Pons (tissue), 1 donor: ENCODE measurements around the gene ARPC1A.
A peak's percentile ranks its signal among the peaks of the same experiment; 100 is the strongest.
"Not testable (repeated sequence)": the region's sequence is repeated elsewhere in the genome, so short reads cannot be mapped to it uniquely, and the experiment has no call there.

Source experiments
- DNase-seq: peaks from one replicate; pipeline ENCODE4 v3.0.0-alpha.2; 2016; ENCODE audit warnings: low spot score

Gene ARPC1A

DNA sequence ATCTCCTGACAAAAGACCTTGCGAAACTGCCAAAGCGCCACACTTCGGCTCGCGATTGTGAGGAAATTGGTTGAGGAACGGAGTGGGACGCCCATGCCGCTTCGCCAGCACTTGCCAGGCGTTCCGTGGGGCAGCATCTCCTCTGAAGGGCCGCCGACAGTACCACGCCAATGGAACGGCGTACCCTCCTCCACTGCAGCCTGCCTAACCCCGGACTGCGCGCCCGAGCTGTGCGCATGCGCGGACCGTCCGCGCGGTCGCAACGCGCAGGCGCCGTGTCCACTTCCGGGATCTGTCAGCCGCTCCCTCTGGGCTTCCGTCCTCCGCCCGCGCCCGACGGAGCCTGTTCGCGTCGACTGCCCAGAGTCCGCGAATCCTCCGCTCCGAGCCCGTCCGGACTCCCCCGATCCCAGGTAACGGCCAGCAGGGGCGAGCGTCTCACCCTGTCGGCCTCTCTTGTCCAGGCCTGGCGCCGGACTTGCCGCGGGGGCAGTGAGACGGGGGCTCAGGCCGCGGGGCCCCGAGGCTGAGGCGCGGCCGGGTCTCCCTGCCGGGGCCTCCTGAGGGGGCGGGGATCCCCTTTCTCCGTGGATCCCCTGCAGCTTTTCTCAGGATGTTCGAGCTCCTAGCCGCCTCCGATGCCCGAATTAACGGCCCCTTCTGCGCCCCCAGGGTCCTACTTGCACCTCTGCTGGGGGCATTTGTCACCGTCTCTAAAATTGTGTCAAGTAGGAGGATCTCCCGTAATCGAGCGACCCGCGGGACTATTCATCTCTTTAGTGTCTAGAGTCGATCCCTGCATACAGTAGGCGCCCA is at the start of gene ARPC1A:
Gene ARPC1A (plus strand): TSS at position 307 of the 816 bp plus-strand sequence. CDS start 7,456 bp downstream, outside the sequence.
- peak; percentile 78 for DNase-seq

DNA sequence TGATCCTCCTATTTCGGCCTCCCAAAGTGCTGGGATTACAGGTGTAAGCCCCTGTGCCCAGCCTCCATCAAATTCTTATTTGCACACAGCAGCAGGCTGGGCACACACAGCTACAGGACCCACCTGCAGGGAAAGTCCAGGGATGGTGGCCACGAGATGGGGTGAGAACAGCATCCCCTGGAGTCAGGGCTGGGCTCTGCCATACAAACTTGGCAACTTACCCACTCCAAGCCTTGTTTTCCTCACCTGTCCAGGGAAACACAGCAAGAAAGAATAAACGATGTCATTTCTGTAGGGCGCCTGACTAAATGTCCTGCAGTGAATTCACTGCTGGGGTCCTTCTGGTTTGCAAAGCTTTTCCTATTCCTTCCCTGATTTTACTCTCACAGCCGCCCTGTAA is 47.5 kb upstream of the ARPC1A start:
- DNase-seq = no peak

DNA sequence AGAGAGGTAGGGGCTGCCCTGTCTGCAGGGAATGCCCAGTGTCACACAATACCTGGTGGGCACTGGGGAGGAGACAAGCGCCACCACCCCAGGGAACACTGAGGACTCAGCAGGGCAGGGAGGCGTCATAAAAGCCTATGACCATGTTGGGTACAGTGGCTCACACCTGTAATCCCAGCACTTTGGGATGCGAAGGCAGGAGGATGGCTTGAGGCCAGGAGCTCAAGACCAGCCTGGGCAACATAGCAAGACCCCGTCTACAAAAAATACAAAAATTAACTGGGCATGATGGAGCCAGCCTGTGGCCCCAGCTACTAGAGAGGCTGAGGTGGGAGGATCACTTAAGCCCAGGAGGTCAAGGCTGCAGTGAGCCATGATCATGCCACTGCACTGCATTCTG is 41.5 kb upstream of the ARPC1A start:
- DNase-seq = not testable (repeated sequence)

DNA sequence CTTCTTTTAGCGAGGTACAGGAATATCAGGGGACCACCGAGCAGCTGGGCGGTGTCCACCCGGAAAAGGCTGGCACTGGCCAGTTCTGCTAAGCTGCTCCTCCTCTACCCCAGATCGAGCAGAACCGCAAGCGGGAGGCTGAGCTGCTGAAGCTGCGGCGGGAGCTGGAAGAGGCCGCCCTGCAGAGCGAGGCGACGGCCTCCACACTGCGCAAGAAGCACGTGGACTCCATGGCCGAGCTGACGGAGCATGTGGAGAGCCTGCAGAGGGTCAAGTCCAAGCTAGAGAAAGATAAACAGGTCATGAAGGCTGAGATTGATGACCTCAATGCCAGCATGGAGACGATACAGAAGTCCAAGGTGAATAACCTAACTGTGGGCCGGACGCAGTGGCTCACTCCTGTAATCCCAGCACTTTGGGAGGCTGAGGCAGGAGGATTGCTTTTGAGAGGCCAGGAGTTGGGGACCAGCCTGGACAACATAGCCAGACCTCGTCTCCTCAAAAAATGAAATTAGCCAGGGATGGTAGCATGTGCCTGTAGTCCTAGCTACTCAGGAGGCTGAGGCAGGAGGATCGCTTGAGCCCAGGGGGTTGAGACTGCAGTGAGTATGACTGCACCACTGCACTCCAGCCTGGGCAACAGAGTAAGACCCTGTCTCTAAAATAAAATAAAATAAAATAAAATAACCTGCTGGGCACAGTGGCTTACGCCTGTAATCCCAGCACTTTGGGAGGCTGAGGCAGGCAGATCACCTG is 37.7 kb upstream of the ARPC1A start:
- DNase-seq = no peak

GRCh38 chr7:99289185-99289584 is 36.5 kb upstream of the ARPC1A start:
- DNase-seq = no peak

GRCh38 chr7:99290148-99290547 is 35.5 kb upstream of the ARPC1A start:
- DNase-seq = not testable (repeated sequence)

GRCh38 chr7:99290980-99291607 is 34.6 kb upstream of the ARPC1A start:
- no peak for DNase-seq

DNA sequence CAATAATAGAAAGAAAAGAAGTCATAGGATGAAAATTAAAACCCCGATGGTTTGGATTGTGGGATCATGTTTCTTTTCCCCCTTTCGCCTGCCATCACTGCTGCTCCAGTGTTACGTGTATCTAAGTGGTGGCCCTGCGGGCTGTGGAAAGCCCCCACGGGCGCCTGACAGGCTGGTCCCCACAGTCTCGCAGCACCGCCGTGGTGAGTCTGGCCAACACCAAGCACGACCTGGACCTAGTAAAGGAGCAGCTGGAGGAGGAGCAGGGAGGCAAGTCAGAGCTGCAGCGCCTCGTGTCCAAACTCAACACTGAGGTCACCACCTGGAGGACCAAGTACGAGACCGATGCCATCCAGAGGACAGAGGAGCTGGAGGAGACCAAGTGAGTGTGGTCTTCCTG is 33.6 kb upstream of the ARPC1A start:
- no peak for DNase-seq

DNA sequence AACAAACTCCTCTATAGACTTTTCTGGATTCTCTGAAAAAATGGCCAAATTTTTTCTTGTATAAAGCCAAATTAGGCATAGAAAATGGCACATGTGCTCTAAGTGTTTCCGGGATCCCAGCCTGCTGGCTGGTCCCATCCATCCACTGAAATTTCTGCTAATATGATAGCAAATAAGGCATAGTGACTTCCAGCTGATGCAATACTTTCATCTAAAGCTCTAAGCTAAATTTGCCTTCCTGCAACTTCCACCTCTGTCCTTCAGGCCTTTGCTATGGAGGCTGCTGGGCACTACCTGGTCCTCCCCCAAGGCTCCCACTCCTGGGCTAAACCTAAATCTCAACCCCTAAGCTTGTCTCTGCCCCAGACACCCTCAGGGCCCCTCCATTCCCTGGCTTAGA is 32.5 kb upstream of the ARPC1A start:
- no peak for DNase-seq

- no peak for DNase-seq
Observed at GRCh38 chr7:99293650-99294049, 32.0 kb upstream of the ARPC1A start.

GRCh38 chr7:99296471-99296870 is 29.2 kb upstream of the ARPC1A start:
- DNase-seq = no peak

GRCh38 chr7:99301496-99301895 is 24.2 kb upstream of the ARPC1A start:
- no peak for DNase-seq

- DNase-seq = peak; percentile 42
Observed at GRCh38 chr7:99305473-99306260, 20.0 kb upstream of the ARPC1A start.

DNA sequence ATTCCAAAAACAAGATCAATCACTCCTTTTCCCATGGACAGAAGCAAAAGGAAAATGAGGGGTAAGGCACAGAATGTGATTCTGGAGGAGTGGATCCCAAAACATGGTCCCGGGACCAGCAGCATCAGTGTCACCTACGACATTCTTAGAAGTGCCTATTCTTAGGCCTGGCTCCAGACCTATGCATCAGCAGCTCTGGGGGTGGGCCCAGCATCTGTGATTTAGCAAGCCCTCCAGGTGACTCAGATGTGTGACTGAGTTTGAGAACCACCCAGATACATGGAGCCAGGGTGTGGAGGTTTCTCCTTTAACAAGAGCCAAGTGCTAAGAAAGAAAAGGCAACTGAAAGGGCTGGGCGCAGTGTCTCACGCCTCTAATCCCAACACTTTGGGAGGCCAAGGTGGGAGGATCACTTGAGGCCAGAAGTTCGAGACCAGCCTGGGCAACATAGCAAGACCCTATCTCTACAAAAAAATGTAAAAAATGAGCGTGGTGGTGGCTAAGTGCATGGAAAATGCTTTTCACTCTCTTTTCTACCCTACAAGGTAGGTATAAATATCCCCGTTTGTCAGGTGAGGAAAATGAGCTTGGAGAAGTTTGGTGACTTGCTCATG is 17.1 kb upstream of the ARPC1A start:
- no peak for DNase-seq

- no peak for DNase-seq
Observed at GRCh38 chr7:99309111-99309510, 16.6 kb upstream of the ARPC1A start.

DNA sequence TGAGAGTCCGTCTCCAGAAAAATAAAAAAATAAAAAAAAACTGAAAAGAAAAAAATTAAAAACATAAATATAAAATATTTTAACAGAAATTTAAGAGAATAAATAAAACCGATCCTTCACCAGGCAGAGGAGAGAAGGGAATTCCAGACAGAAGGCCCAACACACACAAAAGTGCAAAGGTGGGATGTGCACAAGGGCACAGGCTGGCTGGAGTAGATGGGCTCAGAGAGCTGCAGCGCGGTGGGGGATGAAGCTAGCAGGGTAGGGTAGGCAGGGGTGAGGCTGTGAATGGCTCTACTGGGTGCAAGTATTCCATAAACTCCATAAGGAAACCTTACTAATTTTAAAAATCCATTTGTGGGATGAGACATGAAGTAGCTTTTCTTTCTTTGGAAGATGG is 15.7 kb upstream of the ARPC1A start:
- DNase-seq = no peak

GRCh38 chr7:99311702-99312101 is 14.0 kb upstream of the ARPC1A start:
- DNase-seq = no peak

GRCh38 chr7:99312316-99313203 is 13.1 kb upstream of the ARPC1A start:
- DNase-seq = peak; percentile 73

DNA sequence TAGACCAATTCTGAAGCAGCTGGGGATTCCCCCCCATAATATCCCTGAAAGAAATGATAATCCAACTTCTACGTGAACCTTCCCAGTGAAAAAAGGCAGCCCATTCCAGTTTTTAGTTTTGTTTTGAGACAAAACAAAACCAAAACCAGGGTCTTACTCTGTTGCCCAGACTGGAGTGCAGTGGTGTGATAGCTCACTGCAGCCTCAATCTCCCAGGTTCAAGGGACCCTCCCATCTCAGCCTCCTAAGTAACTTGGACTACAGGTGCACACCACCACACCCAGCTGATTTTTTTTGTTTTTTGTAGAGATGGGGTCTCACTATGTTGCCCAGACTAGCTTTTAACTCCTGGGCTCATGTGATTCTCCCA is 12.5 kb upstream of the ARPC1A start:
- no peak for DNase-seq

DNA sequence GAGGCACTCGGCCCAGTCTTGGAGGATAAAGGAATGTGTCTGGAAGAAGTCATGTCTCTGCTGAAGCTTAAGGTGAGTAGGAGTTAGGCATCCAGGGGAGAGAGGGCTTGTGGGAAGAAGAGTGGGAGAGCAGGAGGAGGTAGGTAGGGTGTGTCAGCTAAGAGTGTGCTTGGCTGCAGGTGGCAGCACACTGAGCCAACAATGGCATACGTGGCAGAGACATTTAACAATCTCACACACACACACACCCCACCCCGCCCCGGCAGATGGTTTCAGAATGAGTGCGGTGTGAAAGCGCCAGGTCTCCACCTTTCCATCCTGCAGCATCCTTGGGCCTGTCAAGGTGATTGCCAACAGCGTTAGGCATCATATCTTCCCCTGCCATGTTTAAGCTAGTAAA is 11.2 kb upstream of the ARPC1A start:
- DNase-seq = no peak

GRCh38 chr7:99320371-99320770 is 5.3 kb upstream of the ARPC1A start:
- no peak for DNase-seq
